Omental fat pad (tissue), 4 donors: ENCODE data around the gene MMD. TPM values are rescaled to one million over a fixed set of nuclear protein-coding genes. Genes with fewer than 3 reads are reported as not detected.
"Not testable (repeated sequence)": the region's sequence is repeated elsewhere in the genome, so short reads cannot be mapped to it uniquely, and the experiment has no call there.

ENCODE experiments used
- ATAC-seq: fragments of 150-250 bp; one replicate; pipeline ENCODE4 v1.9.1; 2016; ENCODE audit warnings: mild to moderate bottlenecking, moderate library complexity; ENCODE audit not compliant: low FRiP score
- DNase-seq: peaks from one replicate; pipeline ENCODE4 v3.0.0-alpha.2; 2019; ENCODE audit warnings: low spot score
- total RNA-seq, 4 donors: library from RNA; depleted of rRNA; stranded (reverse); fragments of >200 nt; gene quantifications; one replicate each; pipeline ENCODE4 v1.1.0, GENCODE V29; 2016
- TF ChIP-seq, protein P1 (sequence below), 3 donors: fragments of 450-650 bp; IDR thresholded peaks; one replicate each; pipeline ENCODE4 v1.5.1; 2016 to 2017; ENCODE audit warnings: antibody characterized with exemption in 3 of 3, mild to moderate bottlenecking in 3 of 3, moderate library complexity in 2 of 3

Gene MMD
- total RNA-seq, 4 donors from 2014 or later = 37.8 to 176 (median 137) TPM

GRCh38 chr17:55435408-55435807 is 13.8 kb upstream of the MMD start:
- no peak for DNase-seq
- TF ChIP-seq, protein P1, sequence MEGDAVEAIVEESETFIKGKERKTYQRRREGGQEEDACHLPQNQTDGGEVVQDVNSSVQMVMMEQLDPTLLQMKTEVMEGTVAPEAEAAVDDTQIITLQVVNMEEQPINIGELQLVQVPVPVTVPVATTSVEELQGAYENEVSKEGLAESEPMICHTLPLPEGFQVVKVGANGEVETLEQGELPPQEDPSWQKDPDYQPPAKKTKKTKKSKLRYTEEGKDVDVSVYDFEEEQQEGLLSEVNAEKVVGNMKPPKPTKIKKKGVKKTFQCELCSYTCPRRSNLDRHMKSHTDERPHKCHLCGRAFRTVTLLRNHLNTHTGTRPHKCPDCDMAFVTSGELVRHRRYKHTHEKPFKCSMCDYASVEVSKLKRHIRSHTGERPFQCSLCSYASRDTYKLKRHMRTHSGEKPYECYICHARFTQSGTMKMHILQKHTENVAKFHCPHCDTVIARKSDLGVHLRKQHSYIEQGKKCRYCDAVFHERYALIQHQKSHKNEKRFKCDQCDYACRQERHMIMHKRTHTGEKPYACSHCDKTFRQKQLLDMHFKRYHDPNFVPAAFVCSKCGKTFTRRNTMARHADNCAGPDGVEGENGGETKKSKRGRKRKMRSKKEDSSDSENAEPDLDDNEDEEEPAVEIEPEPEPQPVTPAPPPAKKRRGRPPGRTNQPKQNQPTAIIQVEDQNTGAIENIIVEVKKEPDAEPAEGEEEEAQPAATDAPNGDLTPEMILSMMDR (IDR thresholded peaks at IDR 0.05) = no peak
- no peak for ATAC-seq

DNA sequence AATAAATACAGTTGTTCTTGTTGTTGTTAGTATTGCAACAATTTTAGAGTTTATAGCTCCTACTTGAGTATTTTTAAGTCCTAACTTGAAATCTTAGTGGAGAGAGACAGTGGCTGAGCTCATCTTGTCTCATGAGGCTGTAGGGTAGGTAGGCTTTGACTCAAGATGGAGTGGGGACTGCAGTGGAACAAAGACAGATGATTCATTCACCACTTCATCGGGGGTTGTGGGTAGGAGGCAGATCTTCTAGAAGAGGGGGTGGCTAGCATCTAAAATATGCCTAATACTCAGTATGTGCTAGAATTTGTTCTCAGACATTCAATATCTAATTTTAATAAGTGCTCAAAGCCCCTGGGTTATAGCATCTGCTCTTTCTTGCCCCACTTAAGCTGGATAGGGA is 13.1 kb upstream of the MMD start:
- no peak for DNase-seq
- TF ChIP-seq, protein P1 (IDR thresholded peaks at IDR 0.05) = no peak
- ATAC-seq = no peak

GRCh38 chr17:55433629-55434422 is 12.2 kb upstream of the MMD start:
- peak; percentile 67 for ATAC-seq
- no peak for DNase-seq
- TF ChIP-seq, protein P1 (IDR thresholded peaks at IDR 0.05) = no peak

DNA sequence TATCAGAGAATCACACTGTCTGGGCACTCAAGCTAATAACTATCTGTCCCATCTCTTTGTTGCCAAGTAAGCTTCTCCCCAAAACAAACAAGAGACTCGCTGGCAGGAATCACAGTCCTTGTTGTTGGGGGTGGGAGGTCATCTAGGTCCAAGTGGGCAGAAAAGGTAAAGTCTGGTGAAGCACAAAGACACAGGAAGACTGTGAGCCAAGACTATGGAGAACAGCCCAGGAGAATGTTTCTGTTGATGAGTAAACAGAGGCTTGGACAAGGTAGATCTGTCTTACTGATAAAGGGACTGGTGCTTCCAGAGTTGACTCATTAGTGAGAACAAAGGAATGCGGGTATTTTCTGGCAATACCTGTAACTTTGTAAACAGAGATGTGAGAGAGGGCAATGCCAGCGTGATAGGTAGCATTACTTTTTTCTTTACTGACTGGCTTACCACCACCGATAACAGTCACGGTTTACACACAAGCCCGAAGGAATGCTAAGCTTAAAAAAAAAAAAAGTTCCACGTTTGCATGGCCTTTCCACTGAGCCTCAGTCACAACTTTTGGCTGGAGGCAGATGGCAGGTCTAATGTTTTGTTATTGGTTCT is 11.5 kb upstream of the MMD start:
- TF ChIP-seq, protein P1 (IDR thresholded peaks at IDR 0.05) = no peak
- DNase-seq = no peak
- ATAC-seq = no peak

- no peak for DNase-seq
- TF ChIP-seq, protein P1 (IDR thresholded peaks at IDR 0.05) = no peak
- no peak for ATAC-seq
Observed at GRCh38 chr17:55432358-55433028, 10.9 kb upstream of the MMD start.

DNA sequence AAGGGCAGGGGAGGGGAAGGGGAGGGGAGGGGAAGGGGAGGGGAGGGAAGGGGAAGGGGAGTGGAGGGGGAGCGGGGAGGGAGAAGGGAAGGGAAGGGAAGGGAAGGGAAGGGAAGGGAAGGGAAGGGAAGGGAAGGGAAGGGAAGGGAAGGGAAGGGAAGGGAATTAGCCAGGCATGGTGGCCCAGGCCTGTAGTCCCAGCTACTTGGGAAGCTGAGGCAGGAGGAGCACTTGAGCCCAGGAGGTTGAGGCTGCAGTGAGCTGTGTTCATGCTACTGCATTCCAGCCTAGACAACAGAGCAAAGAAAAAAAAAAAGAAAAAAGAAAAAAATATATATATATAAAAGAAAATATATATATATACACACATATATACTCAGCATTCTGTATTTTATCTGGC is 10.3 kb upstream of the MMD start:
- ATAC-seq = not testable (repeated sequence)

DNA sequence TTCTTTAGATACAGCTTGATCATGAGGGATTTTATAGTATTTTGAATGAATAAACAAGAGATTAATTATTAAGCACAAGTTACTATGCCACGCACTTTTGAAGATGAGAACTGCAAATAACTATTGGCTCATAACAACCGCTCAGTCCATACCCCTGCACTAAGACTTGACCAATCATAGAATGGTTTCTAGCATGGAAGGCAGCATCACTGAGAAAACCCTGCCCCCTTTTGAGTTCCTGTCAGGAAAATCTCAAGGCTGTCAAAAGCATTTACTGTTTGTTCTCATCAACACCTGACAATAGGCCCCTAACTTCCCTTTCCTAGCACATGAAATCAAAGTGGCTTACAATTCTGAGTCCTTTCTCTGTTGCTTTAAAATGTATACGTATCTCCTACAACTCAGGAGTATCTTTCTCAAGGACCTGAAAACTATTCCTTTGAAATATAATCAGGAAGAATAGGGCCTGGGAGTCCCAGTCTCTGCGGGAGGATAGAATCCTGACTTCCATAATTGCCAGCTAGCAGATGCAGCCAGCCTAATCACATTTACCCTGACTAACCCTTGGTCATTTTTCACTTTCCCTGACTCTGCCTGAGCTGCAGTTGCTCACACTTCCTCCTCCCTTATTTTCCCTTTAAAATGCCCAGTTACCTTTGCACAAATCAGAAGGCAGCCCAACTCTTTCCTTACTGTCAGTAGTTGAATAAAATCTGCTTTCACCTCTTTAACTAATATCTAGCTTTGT is 9.1 kb upstream of the MMD start:
- TF ChIP-seq, protein P1 (IDR thresholded peaks at IDR 0.05) = no peak
- DNase-seq (no peak), ATAC-seq (peak; percentile 69)

More for the DNA sequence above, 10.3 kb upstream of the MMD start:
- DNase-seq = not testable (repeated sequence)
